ENCODE results near the gene LRP10.

LRP10 gene

GRCh38 chr14:22884738-22885523 lies 13.4 kb downstream of the LRP10 start:
- no peak for DNase-seq
- Histone ChIP-seq H3K9me3 (ENCODE audit: insufficient read depth, low read depth, low read length) (no peaks in the 10 kb centered on the region), H2BK12ac (ENCODE audit: low read length) (no peak overlapping the region), H3K4me2 (ENCODE audit: low read length) (no peak overlapping the region), H3K18ac (ENCODE audit: low read length) (no peak overlapping the region), H4K8ac (ENCODE audit: low read depth, low read length) (no peak overlapping the region), H3K27ac (ENCODE audit: low read depth, low read length) (no peak overlapping the region), H3K79me2 (ENCODE audit: control insufficient read depth, insufficient read depth, low read length, poor library complexity) (no peaks in the 10 kb centered on the region), H4K91ac (ENCODE audit: low read depth, low read length) (no peak overlapping the region), H3K4ac (ENCODE audit: low read depth, low read length) (no peak overlapping the region), H4K12ac (ENCODE audit: low read depth, low read length) (no peak overlapping the region), H3K36me3 (ENCODE audit: control insufficient read depth in 1 of 2, insufficient read depth in 2 of 2, low read length in 2 of 2) (peaks cover 0 to 3% of the 10 kb centered on the region in 2 experiments), H2BK5ac (ENCODE audit: low read depth, low read length, poor library complexity) (no peak overlapping the region), H3K23ac (ENCODE audit: low read length) (no peak overlapping the region), H3K14ac (ENCODE audit: low read length) (no peak overlapping the region), H3K27me3 (ENCODE audit: insufficient read depth, low read length) (no peaks in the 10 kb centered on the region), H2BK120ac (ENCODE audit: insufficient read depth, low read length, poor library complexity) (no peak overlapping the region), H2AK5ac (ENCODE audit: low read length) (no peak overlapping the region), H3K9ac (ENCODE audit: low read length) (no peak overlapping the region), H3K4me1 (ENCODE audit: control insufficient read depth in 1 of 2, insufficient read depth in 2 of 2, low read length in 2 of 2) (peaks cover 11 to 20% of the 10 kb centered on the region in 2 experiments), H2AFZ (ENCODE audit: insufficient read depth, low read length, poor library complexity) (no peak overlapping the region), H3K79me1 (ENCODE audit: low read length) (peaks cover 10% of the 10 kb centered on the region), H3K4me3 (ENCODE audit: low read depth, low read length) (no peak overlapping the region)
- no CpG with 5 or more reads among the region's 11 CpGs for WGBS (ENCODE audit: extremely low coverage, insufficient coverage, insufficient read length)

GRCh38 chr14:22885975-22886374 lies 14.4 kb downstream of the LRP10 start:
- Histone ChIP-seq H3K23ac (ENCODE audit: low read length) (no peak overlapping the region), H4K12ac (ENCODE audit: low read depth, low read length) (no peak overlapping the region), H3K4ac (ENCODE audit: low read depth, low read length) (no peak overlapping the region), H3K9me3 (ENCODE audit: insufficient read depth, low read depth, low read length) (no peaks in the 10 kb centered on the region), H2AK5ac (ENCODE audit: low read length) (no peak overlapping the region), H2BK12ac (ENCODE audit: low read length) (no peak overlapping the region), H3K18ac (ENCODE audit: low read length) (no peak overlapping the region), H3K27ac (ENCODE audit: low read depth, low read length) (no peak overlapping the region), H3K4me2 (ENCODE audit: low read length) (peak overlapping the region; percentile 75), H3K4me3 (ENCODE audit: low read depth, low read length) (no peak overlapping the region), H3K79me1 (ENCODE audit: low read length) (peaks cover 10% of the 10 kb centered on the region), H2AFZ (ENCODE audit: insufficient read depth, low read length, poor library complexity) (no peak overlapping the region), H4K8ac (ENCODE audit: low read depth, low read length) (no peak overlapping the region), H3K9ac (ENCODE audit: low read length) (no peak overlapping the region), H3K4me1 (ENCODE audit: control insufficient read depth in 1 of 2, insufficient read depth in 2 of 2, low read length in 2 of 2) (peaks cover 11 to 20% of the 10 kb centered on the region in 2 experiments), H2BK120ac (ENCODE audit: insufficient read depth, low read length, poor library complexity) (no peak overlapping the region), H4K91ac (ENCODE audit: low read depth, low read length) (no peak overlapping the region), H3K27me3 (ENCODE audit: insufficient read depth, low read length) (no peaks in the 10 kb centered on the region), H3K36me3 (ENCODE audit: control insufficient read depth in 1 of 2, insufficient read depth in 2 of 2, low read length in 2 of 2) (peaks cover 0 to 3% of the 10 kb centered on the region in 2 experiments), H3K14ac (ENCODE audit: low read length) (no peak overlapping the region), H3K79me2 (ENCODE audit: control insufficient read depth, insufficient read depth, low read length, poor library complexity) (no peaks in the 10 kb centered on the region), H2BK5ac (ENCODE audit: low read depth, low read length, poor library complexity) (no peak overlapping the region)
- no CpG with 5 or more reads among the region's 21 CpGs for WGBS (ENCODE audit: extremely low coverage, insufficient coverage, insufficient read length)
- DNase-seq = no peak

- Histone ChIP-seq H3K79me1 (ENCODE audit: low read length) (peaks cover 10% of the 10 kb centered on the region), H3K36me3 (ENCODE audit: control insufficient read depth in 1 of 2, insufficient read depth in 2 of 2, low read length in 2 of 2) (peaks cover 0 to 3% of the 10 kb centered on the region in 2 experiments), H2BK12ac (ENCODE audit: low read length) (no peak overlapping the region), H3K27me3 (ENCODE audit: insufficient read depth, low read length) (no peaks in the 10 kb centered on the region), H3K14ac (ENCODE audit: low read length) (peak overlapping the region; percentile 6), H4K12ac (ENCODE audit: low read depth, low read length) (peak overlapping the region; percentile 34), H3K23ac (ENCODE audit: low read length) (no peak overlapping the region), H3K4me2 (ENCODE audit: low read length) (peak overlapping the region; percentile 75), H3K27ac (ENCODE audit: low read depth, low read length) (peak overlapping the region; percentile 75), H4K91ac (ENCODE audit: low read depth, low read length) (peak overlapping the region; percentile 79), H3K4me1 (ENCODE audit: control insufficient read depth in 1 of 2, insufficient read depth in 2 of 2, low read length in 2 of 2) (peaks cover 11 to 20% of the 10 kb centered on the region in 2 experiments), H3K18ac (ENCODE audit: low read length) (no peak overlapping the region), H3K9me3 (ENCODE audit: insufficient read depth, low read depth, low read length) (no peaks in the 10 kb centered on the region), H2AFZ (ENCODE audit: insufficient read depth, low read length, poor library complexity) (peak overlapping the region; percentile 74), H3K79me2 (ENCODE audit: control insufficient read depth, insufficient read depth, low read length, poor library complexity) (no peaks in the 10 kb centered on the region), H2AK5ac (ENCODE audit: low read length) (no peak overlapping the region), H3K4ac (ENCODE audit: low read depth, low read length) (no peak overlapping the region), H3K9ac (ENCODE audit: low read length) (peak overlapping the region; percentile 76), H2BK5ac (ENCODE audit: low read depth, low read length, poor library complexity) (peak overlapping the region; percentile 28), H3K4me3 (ENCODE audit: low read depth, low read length) (peak overlapping the region; percentile 76), H4K8ac (ENCODE audit: low read depth, low read length) (peak overlapping the region; percentile 88), H2BK120ac (ENCODE audit: insufficient read depth, low read length, poor library complexity) (no peak overlapping the region)
- no CpG with 5 or more reads among the region's 77 CpGs for WGBS (ENCODE audit: extremely low coverage, insufficient coverage, insufficient read length)
- peak; percentile 74 to 82 for DNase-seq
These were observed 15.1 kb downstream of the LRP10 start for GRCh38 chr14:22886500-22887259.

GRCh38 chr14:22887260-22887989 lies 15.9 kb downstream of the LRP10 start:
- H3K27me3 ChIP-seq (ENCODE audit: insufficient read depth, low read length) = no peaks in the 10 kb centered on the region
- no peak overlapping the region for H2BK12ac ChIP-seq (ENCODE audit: low read length)
- peak overlapping the region; percentile 73 for H3K4me3 ChIP-seq (ENCODE audit: low read depth, low read length)
- no peak overlapping the region for H3K23ac ChIP-seq (ENCODE audit: low read length)
- H3K4me2 ChIP-seq (ENCODE audit: low read length) = peak overlapping the region; percentile 73
- no peak overlapping the region for H3K14ac ChIP-seq (ENCODE audit: low read length)
- H2BK5ac ChIP-seq (ENCODE audit: low read depth, low read length, poor library complexity) = peak overlapping the region; percentile 28
- no CpG with 5 or more reads among the region's 11 CpGs for WGBS (ENCODE audit: extremely low coverage, insufficient coverage, insufficient read length)
- H3K79me1 ChIP-seq (ENCODE audit: low read length) = peaks cover 10% of the 10 kb centered on the region
- peak overlapping the region; percentile 75 for H3K27ac ChIP-seq (ENCODE audit: low read depth, low read length)
- H4K8ac ChIP-seq (ENCODE audit: low read depth, low read length) = peak overlapping the region; percentile 88
- H3K79me2 ChIP-seq (ENCODE audit: control insufficient read depth, insufficient read depth, low read length, poor library complexity) = no peaks in the 10 kb centered on the region
- H3K9me3 ChIP-seq (ENCODE audit: insufficient read depth, low read depth, low read length) = no peaks in the 10 kb centered on the region
- no peak overlapping the region for H2AFZ ChIP-seq (ENCODE audit: insufficient read depth, low read length, poor library complexity)
- H4K12ac ChIP-seq (ENCODE audit: low read depth, low read length) = peak overlapping the region; percentile 26
- no peak overlapping the region for H2BK120ac ChIP-seq (ENCODE audit: insufficient read depth, low read length, poor library complexity)
- peak; percentile 73 to 85 for DNase-seq
- H3K4ac ChIP-seq (ENCODE audit: low read depth, low read length) = no peak overlapping the region
- peaks cover 11 to 17% of the 10 kb centered on the region in 2 experiments for H3K4me1 ChIP-seq (ENCODE audit: control insufficient read depth in 1 of 2, insufficient read depth in 2 of 2, low read length in 2 of 2)
- H3K9ac ChIP-seq (ENCODE audit: low read length) = no peak overlapping the region
- no peak overlapping the region for H2AK5ac ChIP-seq (ENCODE audit: low read length)
- H3K18ac ChIP-seq (ENCODE audit: low read length) = no peak overlapping the region
- peaks cover 0 to 3% of the 10 kb centered on the region in 2 experiments for H3K36me3 ChIP-seq (ENCODE audit: control insufficient read depth in 1 of 2, insufficient read depth in 2 of 2, low read length in 2 of 2)
- peak overlapping the region; percentile 79 for H4K91ac ChIP-seq (ENCODE audit: low read depth, low read length)
